ACHN (cell line): ENCODE results near the gene RPE65.
"Not testable (repeated sequence)": the region's sequence is repeated elsewhere in the genome, so short reads cannot be mapped to it uniquely, and the experiment has no call there.

Experiments
- DNase-seq: peaks from one replicate; pipeline ENCODE4 v3.0.0-alpha.2; 2015
- in situ Hi-C: cut with HindIII; loops from 2 replicates; pipeline ENCODE4 v1.10.0; 2017; ENCODE audit warnings: low sequenced_read_pairs, low pct_ligation_motif_present, low pct_unique_long_range_greater_than_20kb

The RPE65 gene

DNA sequence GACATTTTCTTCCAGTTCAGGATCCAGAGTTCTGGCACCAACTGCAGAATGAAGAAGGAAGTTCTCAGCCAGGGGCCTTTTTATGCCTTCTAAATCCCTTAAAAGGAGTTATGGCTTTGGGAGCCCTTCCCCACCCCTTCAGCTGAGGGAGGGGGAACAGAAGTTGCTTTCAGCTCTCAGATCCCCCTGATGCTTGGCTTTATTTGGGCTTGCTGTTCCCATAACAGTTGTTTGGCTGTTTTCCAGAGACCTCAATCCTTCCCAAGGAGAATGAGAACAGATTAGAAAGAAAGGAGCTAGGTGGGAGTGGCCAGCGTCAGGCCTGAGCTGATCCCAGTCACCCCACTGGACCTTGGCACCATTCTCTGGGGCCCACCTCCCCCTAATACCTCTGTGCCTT lies at the start of gene RPE65:
TSS of gene RPE65 (minus strand) at position 54 of the 400 bp plus-strand sequence. CDS start at position 5, 49 bp downstream.
- in situ Hi-C loops = no loop called here
- no peak for DNase-seq

DNA sequence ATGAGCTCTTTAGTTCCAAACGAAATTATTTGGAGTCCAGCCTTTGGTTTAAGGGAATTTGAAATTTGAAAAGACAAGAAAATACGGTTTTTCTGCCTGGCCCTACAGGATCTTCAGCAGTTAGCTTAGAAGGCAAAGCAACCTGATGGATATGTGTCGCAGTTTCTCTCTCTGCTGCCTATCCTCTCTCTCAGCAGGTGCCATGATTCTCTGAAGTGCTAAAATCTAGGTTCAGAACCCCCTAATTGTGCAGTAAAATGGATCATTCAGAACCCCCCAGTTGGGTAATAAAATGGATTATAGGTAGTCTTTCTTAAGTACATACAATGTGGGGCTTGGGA lies 47.6 kb upstream of the RPE65 start:
- no peak for DNase-seq
- in situ Hi-C loops = no loop called here

GRCh38 chr1:68496680-68497357 lies 47.1 kb upstream of the RPE65 start, which contains the start of gene DEPDC1:
TSS of gene DEPDC1 (minus strand) at chr1:68497082. CDS start at chr1:68496999, 83 bp downstream.
- peak; percentile 94 for DNase-seq
- in situ Hi-C loops = no loop called here

DNA sequence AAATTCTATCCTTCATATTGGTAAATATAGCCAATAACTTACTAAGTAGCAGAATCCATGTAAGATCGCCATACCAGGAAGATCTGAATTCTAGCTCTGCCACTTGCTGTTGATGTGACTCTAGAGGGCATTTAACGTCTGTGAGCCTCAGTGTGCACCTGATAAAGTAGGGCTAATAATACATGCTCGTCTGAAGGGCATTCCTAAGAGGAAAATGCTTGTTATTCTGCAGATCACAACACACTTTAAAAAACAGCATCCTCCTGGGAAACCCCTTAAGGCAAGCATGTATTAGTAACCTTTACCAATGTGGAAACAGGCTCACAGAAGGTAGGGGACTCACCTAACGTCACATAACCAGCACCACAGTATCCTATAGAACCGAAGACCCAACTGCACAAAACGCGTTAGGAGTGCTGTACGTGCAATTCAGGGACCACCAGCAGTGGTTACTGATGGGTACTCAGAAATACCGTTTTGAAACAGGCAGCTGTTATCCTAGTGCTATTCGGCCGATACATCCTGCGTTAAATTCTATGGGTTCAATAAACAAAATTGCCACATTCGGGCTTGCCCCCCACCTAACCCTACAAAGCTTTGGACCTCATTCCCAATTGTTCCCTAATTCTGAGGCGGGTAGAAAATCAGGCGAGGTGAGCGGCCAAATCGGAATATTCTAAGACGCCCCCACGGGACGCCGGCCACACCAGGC lies 46.4 kb upstream of the RPE65 start:
- in situ Hi-C loops = no loop called here
- peak; percentile 29 for DNase-seq

- DNase-seq = peak; percentile 2
- in situ Hi-C loops = no loop called here
Observed at GRCh38 chr1:68495532-68495931, 45.8 kb upstream of the RPE65 start.

- in situ Hi-C loops = no loop called here
- DNase-seq = no peak
Observed at GRCh38 chr1:68493193-68493592, 43.4 kb upstream of the RPE65 start.

DNA sequence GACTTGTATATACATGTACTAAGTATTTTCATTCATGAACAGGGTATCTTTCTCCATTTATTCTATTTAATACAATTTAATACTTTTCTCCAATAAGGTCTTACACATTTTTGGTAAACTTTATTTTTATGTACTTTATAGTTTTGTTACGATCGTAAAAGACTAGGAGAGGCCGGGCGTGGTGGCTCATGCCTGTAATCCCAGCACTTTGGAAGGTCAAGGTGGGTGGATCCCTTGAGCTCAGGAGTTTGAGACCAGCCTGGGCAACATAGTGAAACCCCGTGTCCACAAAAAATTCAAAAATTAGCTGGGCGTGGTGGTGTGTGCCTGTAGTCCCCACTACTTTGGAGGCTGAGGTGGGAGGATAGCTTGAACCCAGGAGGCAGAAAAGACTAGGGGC lies 42.5 kb upstream of the RPE65 start:
- in situ Hi-C loops = not testable (repeated sequence)

DNA sequence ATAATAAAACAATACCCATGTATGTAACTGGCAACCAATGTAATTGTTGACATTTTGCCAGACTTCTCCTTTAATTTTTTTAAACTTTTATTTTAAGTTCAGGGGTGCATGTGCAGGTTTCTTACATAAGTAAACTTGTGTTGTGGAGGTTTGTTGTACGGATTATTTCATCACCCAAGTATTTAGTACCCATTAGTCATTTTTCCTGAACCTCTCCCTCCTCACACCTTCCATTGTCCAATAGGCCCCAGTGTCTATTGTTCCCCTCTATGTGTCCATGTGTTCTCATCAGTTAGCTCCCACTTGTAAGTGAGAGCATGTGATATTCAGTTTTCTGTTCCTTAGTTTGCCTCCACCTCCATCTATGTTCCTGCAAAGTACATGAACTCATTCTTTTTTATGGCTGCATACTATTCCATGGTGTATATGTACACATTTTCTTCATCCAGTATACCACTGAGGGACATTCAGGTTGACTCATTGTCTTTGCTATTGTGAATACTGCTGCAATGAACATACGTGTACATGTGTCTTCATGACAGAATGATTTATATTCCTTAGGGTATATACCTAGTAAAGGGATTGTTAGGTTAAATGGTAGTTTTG lies 40.4 kb upstream of the RPE65 start:
- DNase-seq = no peak
- in situ Hi-C loops = no loop called here

More for the DNA sequence above, 42.5 kb upstream of the RPE65 start:
- not testable (repeated sequence) for DNase-seq

- DNase-seq = no peak
- in situ Hi-C loops = no loop called here
Observed at GRCh38 chr1:68485431-68486022, 35.8 kb upstream of the RPE65 start.

DNA sequence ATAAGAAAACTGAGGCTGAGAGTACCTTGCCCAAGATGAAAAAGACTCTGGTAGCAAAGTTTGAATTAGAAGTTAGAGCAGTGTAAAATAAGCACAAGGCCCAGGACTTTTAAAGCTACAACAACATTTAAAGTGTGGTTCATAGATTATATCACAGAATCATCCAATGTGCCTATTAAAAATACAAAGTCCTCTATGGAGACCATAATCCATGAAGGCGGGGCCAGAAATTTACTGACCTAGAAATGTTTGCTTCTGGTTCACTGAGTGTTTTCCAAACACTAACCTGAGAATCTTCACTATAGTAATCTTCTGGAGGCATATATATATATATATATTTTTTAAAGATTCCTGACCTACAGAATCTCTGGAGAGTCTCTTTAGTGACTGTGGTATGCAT lies 34.9 kb upstream of the RPE65 start:
- no peak for DNase-seq
- in situ Hi-C loops = no loop called here

- DNase-seq = peak; percentile 39
- in situ Hi-C loops = no loop called here
Observed at GRCh38 chr1:68481041-68481440, 31.3 kb upstream of the RPE65 start.

DNA sequence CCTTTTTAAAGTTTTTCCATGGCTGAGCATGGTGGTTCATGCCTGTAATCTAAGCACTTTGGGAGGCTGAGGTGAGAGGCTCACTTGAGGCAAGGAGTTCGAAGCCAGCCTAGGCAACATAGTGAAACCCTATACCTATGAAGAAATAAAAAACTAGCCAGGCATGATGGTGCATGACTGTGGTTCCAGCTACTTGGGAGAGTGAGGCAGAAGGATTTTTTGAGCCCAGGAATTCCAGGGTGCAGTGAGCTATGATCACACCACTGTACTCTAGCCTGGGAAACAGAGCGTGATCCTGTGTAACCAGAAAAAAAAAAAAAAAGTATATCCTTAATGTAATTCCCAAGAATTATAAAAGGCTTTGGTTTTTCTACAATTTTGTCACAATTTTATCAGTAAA lies 29.7 kb upstream of the RPE65 start:
- DNase-seq = peak; percentile 78
- in situ Hi-C loops = no loop called here

- in situ Hi-C loops = no loop called here
Observed at GRCh38 chr1:68478662-68479061, 28.9 kb upstream of the RPE65 start.

DNA sequence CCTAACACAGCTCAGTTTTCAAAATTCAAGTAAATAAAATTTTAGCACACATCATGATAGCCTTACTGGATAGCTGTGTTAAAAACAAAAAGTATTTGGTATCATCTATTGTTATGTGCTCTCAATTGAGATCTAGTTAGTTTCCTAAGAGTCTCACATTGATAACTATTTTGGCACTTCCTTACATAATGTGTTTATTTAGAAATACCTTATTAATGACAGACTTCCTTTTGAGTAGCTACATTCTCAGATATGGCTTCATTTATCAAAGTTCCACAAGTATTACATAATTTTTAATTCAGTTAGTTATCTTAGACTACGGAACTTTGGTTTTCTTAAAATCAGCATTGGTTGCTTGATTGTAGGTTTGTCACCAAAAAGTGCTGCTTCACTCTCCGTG lies 26.9 kb upstream of the RPE65 start:
- DNase-seq, in situ Hi-C loops: not testable (repeated sequence)

More at GRCh38 chr1:68478662-68479061, 28.9 kb upstream of the RPE65 start:
- no peak for DNase-seq

DNA sequence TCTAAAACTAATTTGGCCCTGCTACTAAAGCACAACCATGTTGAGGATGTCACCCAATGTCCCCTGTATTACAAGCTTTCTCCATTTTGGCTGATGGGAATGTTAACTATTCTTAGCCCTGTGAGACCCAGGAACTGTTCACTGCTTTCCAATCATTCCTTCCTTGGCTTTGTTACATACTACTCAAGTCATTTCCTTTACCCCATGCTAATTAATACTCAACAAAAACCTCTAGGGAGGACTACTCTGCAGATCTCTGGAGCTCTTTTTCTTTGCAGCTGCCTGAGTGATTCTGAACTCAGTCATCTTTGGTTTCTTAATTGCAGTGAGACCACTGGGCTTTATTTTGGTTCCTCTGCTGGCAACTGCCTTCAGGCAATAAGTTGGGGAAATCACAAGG lies 23.3 kb upstream of the RPE65 start:
- no peak for DNase-seq
- in situ Hi-C loops = no loop called here

DNA sequence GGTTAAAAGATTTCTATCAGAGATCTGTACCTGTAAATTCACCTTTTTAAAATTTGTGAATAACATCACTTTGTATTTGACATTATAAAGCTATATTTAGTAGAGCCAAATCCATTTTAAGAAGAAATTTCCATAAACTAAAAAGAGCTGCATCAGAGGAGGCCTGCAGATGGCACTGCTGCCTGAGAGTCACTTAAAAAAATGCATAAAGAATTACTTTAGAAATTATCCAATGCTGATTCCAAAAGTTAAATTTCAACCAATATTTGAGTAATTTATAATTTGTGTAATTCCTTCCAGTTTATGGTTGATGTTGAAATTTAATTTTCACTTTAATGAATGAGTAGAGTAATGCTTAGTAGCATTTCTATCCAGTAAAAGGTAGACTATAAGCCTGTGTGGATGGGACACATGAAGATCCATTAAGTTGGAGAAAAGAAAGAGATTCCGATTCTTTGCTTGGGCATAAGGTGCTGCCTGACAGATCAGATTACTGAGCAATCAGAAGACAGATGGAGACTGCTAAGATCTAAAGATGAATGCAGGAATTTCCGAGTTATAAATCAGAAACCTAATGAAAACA lies 20.7 kb upstream of the RPE65 start:
- DNase-seq = peak; percentile 18
- in situ Hi-C loops = no loop called here

- in situ Hi-C loops = no loop called here
- DNase-seq = no peak
Observed at GRCh38 chr1:68464891-68465290, 15.1 kb upstream of the RPE65 start.

DNA sequence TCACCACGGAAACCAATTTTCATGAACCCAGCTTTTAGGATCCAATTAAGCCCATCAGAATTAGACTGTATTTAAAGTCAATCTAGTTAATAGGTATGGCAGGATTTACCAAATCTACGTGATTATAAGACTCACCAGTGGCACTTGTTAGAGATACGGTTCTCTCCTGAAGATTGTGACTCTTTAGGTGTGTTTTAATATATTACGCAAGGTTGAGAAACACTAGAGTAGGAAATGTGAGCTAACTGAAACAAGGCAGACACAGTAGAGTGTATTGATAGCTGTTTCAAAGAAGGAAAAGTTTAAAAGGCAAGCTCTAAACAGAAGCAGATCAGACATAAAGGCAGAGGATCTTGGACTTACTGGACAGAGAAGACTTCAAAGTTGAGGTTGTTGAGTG lies 11.2 kb upstream of the RPE65 start:
- in situ Hi-C loops = no loop called here
- no peak for DNase-seq

- DNase-seq = no peak
- in situ Hi-C loops = no loop called here
Observed at GRCh38 chr1:68459796-68460195, 10.0 kb upstream of the RPE65 start.
